ENCODE results near the gene THSD4. TPM values are rescaled to one million over a fixed set of nuclear protein-coding genes. Genes with fewer than 3 reads are reported as not detected.
"Not testable (repeated sequence)": the region's sequence is repeated elsewhere in the genome, so short reads cannot be mapped to it uniquely, and the experiment has no call there.

THSD4 gene
- total RNA-seq, 4 donors from 2014 or later: 39.4 to 232 (median 127) TPM

- DNase-seq: no peak
- no peaks in the 10 kb centered on the region for H3K36me3 ChIP-seq
- H3K27me3 ChIP-seq: no peaks in the 10 kb centered on the region
- TF ChIP-seq POLR2A (IDR thresholded peaks at IDR 0.05) (no peak), CTCF (IDR thresholded peaks at IDR 0.05) (no peak)
- H3K27ac ChIP-seq: no peak overlapping the region
- 66 to 76% methylated on average over 5 of the region's 6 CpGs for WGBS, 2 donors
- H3K4me1 ChIP-seq: peaks cover 0 to 4% (median 0%) of the 10 kb centered on the region in 3 donors
- no peak overlapping the region for H3K4me3 ChIP-seq
- H3K9me3 ChIP-seq: no peaks in the 10 kb centered on the region
- intact Hi-C loops (cut with DNase I): no loop called here
Measured at GRCh38 chr15:71435552-71435951, 320.3 kb downstream of the THSD4 start.

- H3K9me3 ChIP-seq: no peaks in the 10 kb centered on the region
- H3K27me3 ChIP-seq: no peaks in the 10 kb centered on the region
- peaks cover 0 to 9% (median 0%) of the 10 kb centered on the region in 3 donors for H3K4me1 ChIP-seq
- no peak overlapping the region for H3K27ac ChIP-seq
- 82 to 90% methylated on average over 3 of the region's 3 CpGs for WGBS, 2 donors
- TF ChIP-seq CTCF (IDR thresholded peaks at IDR 0.05) (no peak), POLR2A (IDR thresholded peaks at IDR 0.05) (no peak)
- H3K36me3 ChIP-seq: no peaks in the 10 kb centered on the region
- no peak for DNase-seq
- H3K4me3 ChIP-seq: no peak overlapping the region
- intact Hi-C loops (cut with DNase I): no loop called here
Measured at GRCh38 chr15:71436854-71437253, 321.6 kb downstream of the THSD4 start.

GRCh38 chr15:71437404-71437803, 322.1 kb downstream of the THSD4 start:
- H3K27me3 ChIP-seq: no peaks in the 10 kb centered on the region
- no peak overlapping the region for H3K27ac ChIP-seq
- TF ChIP-seq CTCF (IDR thresholded peaks at IDR 0.05) (no peak), POLR2A (IDR thresholded peaks at IDR 0.05) (no peak)
- intact Hi-C loops (cut with DNase I): no loop called here
- no peaks in the 10 kb centered on the region for H3K36me3 ChIP-seq
- H3K4me1 ChIP-seq: peaks cover 0 to 9% (median 0%) of the 10 kb centered on the region in 3 donors
- H3K9me3 ChIP-seq: no peaks in the 10 kb centered on the region
- no peak overlapping the region for H3K4me3 ChIP-seq
- DNase-seq: no peak
- 60 to 67% methylated on average over 3 of the region's 3 CpGs for WGBS, 2 donors

GRCh38 chr15:71437919-71438318, 322.6 kb downstream of the THSD4 start:
- intact Hi-C loops (cut with DNase I): no loop called here

GRCh38 chr15:71439478-71439877, 324.2 kb downstream of the THSD4 start:
- DNase-seq; H3K9me3 ChIP-seq; H3K4me3 ChIP-seq; H3K27me3 ChIP-seq; H3K36me3 ChIP-seq; H3K27ac ChIP-seq; intact Hi-C loops (cut with DNase I): not testable (repeated sequence)
- H3K4me1 ChIP-seq: peaks cover 0 to 28% (median 13%) of the 10 kb centered on the region in 3 donors
- WGBS, 2 donors: 82 to 92% methylated on average over 2 of the region's 2 CpGs

More at GRCh38 chr15:71437919-71438318, 322.6 kb downstream of the THSD4 start:
- Histone ChIP-seq H3K36me3 (no peaks in the 10 kb centered on the region), H3K4me1 (peaks cover 0 to 13% (median under 1%) of the 10 kb centered on the region in 3 donors), H3K9me3 (no peaks in the 10 kb centered on the region), H3K27ac (no peak overlapping the region), H3K4me3 (no peak overlapping the region), H3K27me3 (no peaks in the 10 kb centered on the region)
- 80 to 83% methylated on average over 4 of the region's 4 CpGs for WGBS, 2 donors
- no peak for DNase-seq
- TF ChIP-seq CTCF (IDR thresholded peaks at IDR 0.05) (no peak), POLR2A (IDR thresholded peaks at IDR 0.05) (no peak)
